Measurements from ENCODE around the gene CCDC85C.

CCDC85C gene

GRCh38 chr14:99587460-99588278 is 16.3 kb downstream of the CCDC85C start:
- DNase-seq, result no peak

DNA sequence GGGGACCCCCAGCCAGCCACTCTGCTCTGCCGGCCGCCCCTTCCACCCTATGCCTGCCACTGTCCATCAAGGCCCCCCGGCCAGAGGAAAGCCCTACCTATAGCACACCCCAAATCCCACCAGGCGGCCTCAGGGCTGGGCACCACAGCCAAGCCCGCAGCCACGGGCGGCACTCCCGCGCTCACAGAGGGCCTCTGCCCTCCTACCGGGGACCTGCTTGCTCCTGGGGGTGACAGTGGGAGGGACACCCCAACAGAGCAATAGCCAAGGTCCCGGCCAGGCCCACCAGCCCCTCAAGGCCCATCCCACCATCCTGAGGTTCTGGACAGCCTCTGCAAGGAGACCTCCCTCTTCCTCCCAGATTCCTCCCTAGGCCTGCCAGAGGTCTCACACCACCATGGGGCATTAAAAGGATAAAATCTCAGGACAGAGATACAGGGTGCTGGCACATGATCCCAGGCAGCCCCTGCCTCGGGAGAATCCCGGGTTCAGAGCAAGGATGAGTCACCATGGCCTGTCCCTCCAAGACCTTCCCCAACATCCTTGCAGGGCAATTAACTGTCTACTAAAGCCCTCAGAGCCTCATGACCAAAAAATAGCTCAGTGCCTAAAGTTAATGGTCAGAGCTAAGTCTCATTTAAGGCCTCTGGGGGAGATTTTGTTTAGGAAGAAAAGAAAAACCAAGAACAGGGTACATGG is 17.1 kb downstream of the CCDC85C start:
- no peak for DNase-seq

GRCh38 chr14:99586054-99586760 is 17.8 kb downstream of the CCDC85C start:
- DNase-seq, result no peak

DNA sequence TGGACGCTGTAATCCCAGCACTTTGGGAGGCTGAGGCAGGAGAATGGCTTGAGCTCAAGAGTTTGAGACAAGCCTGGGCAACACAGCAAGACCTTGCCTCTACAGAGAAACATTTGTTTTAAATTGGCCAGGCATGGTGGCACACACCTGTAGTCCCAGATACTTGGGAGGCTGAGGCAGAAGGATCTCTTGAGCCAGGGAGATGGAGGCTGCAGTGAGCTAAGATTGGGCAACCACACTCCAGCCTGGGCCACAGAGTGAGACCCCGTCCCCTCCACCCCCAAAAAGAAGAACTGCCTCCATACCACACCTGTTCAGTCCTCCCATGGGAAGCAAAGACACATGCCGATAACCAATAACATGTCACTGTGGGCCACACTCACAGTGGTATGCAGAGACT is 19.2 kb downstream of the CCDC85C start:
- no peak for DNase-seq

DNA sequence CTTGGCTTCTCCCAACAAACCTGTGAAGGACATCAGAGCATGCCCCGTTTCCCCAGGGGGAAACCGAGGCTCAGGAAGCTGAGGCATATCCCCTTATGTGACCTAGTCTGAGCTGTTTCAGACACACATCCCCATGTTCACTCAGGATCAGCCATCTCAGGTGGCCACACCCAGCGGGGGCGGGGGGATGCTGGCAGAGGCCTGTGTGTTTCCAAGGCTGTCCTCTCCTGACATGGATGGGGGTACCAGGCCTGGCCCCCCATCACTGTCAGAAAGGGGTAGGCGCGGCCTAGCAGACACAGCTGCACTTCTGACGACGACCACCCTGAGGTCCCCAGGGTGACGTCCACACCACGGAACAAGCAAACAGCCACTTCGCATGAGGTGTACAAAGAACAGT is 22.1 kb downstream of the CCDC85C start:
- no peak for DNase-seq

DNA sequence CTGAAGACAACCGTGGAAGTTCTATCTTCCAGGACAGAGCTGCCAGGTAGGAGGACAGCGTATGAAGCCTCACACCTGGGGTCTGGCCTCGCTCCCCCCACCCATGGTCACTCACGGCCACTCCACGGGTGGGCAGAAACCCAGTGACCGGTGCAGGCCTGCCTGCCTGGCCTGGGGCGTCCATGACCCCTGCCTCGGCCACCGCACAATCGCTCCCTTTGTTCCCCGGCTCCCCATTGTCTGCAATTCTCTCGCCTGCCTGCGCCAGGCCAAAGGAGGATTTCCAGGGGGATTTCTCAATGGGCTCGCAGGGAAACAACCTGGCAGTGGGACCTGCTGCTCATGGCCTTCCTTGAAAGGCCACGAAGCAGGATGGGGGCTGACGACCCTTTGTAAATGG is 22.6 kb downstream of the CCDC85C start:
- no peak for DNase-seq

DNA sequence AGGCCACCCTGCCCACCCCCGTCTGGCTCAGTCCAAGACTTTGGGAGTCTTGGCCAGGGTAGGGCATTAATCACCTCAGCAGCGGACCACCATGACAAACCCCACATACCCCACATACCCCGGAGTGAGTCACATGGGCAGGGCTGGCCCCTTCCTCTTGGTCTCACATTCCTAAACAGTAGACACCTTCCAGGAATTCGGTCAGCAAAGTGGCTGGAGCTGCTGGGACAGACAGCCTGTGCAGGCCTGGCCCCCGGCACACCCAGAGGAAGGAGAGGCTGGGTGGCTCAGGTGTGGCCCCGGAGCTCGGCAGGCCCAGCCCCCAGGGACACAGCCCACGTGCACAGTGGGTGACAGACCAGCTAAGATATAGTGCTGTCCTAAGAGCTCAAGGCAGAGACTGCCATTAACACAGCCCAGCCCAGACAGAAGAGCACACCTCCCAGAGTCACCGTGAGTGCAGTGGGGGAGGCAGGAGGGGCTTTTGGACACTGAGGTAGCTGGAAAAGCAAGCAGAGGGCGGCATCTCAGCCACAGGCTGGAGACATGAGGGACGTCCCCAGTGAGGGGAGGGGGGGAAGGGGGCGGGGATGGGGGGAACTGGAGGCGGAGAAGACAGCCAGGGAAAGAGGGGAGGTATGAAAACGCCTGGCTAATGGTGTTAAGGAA is 24.0 kb downstream of the CCDC85C start:
- no peak for DNase-seq

DNA sequence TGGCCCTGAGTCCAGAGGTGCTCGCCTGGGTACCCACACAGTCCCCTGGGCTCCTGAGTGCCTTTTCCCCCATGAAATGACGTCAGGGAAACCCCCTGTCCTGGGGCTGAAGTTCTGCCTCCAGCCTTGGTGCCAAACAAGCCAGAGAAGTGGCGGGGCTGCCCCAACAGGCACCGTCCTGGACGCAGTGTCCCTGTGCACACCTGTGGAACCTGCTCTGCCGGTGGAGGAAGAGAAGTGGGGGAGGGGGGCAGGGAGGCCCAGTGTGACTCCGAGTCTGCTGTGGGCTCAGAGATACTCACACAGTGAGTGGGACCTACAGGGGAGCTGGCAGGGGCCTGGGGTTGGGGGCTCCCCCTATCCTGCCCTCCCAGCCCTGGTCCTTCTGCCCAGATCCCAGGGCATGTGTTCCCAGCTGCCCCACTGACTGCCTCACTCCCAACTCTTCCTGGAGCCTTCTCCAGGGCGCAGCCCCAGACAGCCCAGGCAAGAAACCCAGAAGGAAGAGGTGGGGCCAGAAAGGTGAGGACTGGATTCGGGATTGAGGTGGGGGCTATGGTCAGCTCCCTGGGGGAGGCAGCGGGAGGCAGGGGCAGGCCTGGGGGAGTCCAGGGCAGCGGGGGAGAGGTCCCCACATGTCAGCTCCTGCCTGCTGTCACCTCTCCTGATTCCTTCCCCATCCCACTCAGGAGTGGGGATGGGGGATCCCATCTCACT is 24.7 kb downstream of the CCDC85C start:
- DNase-seq, result no peak

DNA sequence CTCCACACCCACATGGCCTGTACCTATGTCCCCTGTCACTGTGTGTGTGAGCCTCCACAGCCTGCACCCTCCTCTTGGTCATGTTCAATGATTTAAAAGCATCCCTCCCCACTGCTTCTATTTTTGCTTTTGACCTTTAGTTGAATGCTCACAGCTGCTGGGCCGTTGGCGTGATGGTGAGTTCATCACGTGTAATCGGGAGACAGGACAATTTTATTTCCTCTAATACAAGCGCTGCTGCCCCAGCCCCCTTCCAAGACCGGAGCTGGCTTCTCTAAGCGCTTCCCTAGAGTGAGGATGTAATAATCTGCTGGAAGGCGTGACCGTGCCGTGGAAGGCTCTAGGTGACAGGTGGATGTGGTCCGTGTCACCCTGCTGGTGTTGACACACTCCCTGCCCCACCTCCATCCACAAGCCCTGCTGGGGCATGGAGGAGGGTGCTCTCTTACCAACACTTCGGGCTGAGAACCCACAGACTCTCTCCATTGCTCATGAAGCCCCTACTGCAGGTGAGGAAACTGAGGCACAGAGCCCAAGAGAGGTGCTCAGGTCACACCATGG is 25.4 kb downstream of the CCDC85C start:
- DNase-seq, result no peak

GRCh38 chr14:99576761-99577705 is 27.0 kb downstream of the CCDC85C start:
- no peak for DNase-seq

DNA sequence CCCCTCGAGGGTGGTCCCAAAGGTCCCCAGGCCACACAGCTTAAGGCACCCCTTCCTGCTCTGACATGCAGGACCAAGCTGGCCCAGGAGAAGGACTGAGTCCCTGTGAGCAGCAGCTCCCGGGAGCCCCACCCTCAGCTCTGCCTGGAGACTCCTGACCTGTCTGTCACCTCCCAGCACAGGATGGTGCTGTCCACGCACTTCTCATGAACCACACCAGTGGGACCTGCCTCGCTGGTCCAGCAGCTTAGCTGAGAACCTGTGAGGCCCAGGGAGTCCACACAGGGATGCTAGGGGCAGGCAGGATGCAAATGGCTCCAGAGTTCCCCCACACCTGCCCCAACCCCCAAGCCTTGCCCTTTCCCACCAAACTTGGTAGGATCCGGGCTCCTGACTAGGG is 27.7 kb downstream of the CCDC85C start:
- DNase-seq, result no peak

DNA sequence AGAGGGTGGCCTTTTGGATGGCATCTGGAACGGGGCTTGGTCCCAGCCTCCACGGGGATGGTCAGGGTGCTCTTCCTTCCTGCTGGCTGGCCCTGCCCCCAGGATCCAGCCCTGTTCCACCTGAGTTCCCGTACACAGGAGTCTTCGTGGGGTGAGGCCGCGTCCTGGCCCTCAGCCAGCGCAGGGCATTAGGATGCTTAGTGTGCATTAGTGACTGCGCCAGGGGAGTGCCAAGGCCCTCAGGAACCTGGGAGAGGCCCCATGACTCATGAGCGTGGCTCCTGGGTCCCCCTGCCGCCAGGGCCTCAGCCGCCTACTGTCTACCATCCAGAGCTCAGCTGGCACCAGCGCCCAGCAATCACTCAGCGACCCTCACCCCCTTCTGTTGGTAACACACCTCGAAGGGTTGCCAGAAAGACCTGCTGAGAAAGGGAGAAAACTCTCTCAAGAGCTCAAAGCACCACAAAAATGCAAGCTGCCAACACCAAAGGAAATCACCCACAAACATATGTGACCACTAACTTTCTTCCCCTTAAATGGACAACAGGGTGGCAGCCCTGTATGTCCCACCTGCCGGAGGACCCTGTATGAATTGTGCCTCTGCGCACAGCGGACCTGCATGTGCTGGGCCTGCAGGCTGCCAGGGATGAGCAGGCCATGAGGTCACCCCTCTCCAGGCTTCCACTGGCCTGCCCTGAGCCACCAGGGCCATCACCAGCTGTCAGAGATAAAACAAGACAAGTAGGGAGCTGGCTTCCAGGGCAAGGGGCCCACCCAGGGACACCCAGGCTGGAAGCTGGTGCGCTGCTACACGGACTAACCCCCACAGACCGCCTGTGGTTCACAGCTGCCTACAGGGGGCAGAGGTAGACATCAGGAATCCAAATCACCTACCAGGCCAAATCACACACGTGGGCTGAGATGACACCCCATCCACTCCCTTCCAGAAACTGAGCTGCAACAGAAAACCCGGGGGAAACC is 28.7 kb downstream of the CCDC85C start:
- no peak for DNase-seq

DNA sequence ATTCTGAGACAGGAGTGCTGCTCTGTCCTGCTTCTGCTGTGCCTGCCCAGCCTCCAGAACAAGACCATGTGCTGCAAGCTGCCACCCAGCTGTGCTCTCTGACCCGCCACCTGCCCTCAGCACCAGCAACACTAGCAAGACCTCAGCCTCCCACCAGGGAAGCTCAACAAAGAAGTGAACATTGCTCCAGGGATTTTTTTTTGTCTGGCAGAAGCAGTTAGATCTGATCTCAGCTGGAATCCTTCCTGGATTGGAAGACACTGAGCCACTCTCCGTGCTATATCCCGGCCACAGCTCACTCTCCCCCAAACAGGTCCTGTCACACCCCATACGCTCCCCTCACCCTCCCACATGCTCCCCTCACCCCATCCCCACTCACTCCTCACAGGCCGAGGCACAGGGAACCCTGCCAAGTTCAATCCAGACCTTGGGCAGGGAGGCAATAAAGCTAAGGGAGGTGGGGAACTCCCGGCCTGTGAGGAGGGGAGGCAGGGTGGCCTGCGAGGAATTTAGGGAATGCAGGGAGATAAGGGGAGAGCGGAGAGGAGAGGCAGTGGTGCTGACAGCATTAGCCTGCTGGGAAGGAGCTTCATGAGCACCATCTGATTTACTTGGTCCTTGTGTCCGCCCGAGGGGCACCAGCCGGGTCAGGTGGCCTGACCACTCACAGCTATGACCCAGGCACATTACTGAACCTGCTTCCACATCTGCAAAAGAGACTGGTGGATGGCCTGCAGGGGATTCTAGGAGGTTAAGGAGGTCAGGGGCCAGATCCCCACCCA is 29.7 kb downstream of the CCDC85C start:
- DNase-seq, result no peak

DNA sequence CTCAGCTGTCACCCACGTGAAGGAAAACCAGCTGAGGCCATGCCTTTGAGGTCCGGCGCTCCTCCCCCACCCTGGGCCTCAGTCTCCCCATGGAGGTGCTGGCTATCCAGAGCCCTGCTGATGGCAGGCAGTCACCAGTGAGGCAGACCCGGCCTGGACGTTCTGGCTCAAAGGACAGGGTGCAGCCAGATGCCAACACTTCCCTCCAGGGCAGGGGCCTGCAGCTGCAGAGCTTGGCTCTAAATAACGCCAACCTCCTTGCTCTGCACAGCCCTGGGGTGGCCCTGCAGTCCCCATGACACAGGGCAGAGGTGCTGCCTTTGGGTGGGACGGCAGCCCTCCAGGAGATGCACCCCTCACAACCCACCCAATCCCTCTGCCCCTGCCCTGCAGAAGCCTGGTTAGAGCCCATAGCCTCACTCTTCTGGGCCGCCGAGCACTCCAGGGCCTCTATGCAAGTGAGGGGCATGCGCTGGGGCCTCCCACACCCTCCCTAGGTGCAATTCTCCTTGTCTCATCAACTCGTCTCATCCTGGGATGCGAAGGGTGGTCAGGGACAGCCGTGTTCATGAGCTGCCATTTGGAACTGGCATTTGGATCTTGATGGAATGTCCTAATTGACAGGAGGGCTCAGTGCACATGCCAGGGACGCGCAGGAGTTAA is 30.4 kb downstream of the CCDC85C start:
- no peak for DNase-seq

DNA sequence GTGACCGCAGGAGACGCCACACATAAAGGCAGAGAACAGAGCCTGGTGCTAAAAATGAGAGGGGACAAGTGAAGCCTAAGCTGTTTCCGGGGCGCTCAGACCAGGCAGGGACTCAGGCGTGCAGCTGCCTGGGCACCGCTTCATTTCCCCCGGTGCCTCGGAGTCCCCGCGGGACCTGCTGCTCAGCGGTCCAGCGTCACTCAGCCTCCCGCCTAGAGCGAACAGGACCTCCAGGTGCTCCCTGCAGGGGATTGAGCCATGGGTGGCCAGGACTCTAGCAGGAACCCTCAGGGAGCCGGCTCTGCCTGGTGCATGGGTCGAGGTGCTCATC is 31.0 kb downstream of the CCDC85C start:
- DNase-seq, result no peak

DNA sequence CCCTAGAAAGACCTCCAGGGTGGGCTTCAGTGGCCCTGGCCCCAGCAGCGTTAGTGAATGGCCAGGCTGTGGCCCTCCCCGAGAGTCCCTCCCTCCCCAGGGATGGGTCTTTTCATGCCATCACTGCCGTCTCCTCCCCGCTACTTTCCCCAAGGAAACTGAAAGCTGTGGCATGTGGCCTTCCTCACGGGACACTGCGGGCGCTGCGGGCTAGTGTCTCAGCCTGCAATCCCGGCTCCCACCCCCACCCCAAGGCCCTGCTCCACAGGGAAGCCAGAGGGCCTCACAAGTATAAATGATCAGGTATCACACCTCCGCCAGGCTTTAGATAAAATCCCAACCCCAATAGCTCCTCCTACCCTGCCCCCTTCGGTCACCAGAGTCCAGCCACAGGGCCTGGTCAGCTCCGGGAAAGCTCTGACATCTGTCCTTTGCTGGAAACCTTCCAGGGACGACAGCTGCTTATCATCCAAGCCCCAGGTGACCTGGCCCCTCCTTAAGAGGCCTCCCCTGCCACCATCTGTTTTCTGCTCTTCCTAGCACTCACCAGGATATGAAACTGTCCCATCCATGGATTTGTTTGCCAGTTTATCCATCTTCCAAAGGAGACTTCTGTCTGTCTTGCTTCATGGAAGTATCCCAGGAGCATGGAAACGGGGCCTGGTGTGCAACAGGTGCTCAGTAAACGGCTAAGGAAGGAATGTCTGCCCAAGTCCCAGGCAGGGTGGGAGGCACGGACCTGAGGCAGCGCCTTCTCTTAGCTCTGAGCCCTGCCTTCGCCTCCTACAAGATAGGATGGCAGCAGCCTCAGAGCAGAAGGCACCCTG is 31.6 kb downstream of the CCDC85C start:
- no peak for DNase-seq

DNA sequence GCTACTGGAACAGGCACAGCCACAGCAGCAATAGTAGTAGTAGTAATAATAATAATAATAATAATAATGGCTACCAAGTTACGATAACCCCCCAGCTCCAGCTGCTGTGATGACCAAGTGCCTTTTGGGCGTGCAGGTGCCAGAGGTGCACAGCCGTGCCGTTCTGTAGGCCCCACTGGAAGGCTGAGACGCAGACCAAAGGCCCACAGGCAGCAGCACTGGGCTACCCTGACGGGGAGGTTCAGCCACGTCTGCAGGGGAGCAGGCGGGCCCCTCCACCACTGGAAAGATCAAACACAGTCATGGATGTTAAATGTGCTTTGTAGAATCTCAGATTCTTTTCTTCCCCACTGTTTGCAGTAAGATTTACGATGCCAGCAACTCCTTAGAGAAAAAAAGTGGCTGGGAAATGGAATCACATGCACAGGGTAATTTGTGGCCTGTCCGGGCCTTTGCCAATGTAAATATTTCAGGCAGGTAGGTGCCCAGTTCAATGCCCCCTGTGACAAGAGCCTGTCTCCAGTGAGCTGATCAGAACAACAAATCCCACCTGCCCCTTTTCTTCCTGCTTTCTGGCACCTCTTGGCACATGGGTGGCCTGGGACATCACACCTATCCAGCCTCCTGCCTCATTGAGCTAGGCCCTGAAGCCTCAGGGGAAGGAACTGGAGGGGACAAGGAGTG is 32.6 kb downstream of the CCDC85C start:
- DNase-seq, result no peak

All from activated CD4-positive, alpha-beta T cell treated with anti-CD3 and anti-CD28 coated beads for 1 hour (primary cell).